ENCODE data around the gene FGF12. TPM values are rescaled to one million over a fixed set of nuclear protein-coding genes. Genes with fewer than 3 reads are reported as not detected.

The FGF12 gene
- total and polyA plus RNA-seq, 7 experiments from 2014 or later: not detected

DNA sequence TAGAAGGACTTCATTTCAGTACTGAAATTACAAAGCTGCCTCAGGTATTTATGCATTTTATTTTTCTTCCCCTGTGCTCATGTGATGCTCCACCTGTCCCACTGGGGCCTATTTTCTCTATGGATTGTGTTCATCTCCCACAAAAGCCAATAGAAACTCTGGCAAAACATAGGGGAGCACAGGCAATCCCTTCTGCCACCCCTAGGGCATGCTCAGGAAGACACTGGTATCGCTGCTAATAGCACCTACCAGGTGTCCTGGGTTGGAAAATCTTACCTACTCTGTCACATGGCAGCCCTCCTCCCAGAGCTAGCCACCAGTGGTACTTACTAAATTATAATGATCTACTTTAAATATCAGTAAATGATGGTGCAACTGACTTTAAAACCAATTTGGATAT is 427.4 kb downstream of the FGF12 start:
- Mint-ChIP-seq H3K9me3 (peaks cover 0 to 6% (median 0%) of the 10 kb centered on the region in 11 donors), H3K4me3 (no peak overlapping the region), H3K36me3 (no peaks in the 10 kb centered on the region), H3K4me1 (no peaks in the 10 kb centered on the region), H3K27ac (no peak overlapping the region), H3K27me3 (no peaks in the 10 kb centered on the region)
- POLR2A ChIA-PET: no interaction called here
- ATAC-seq: no peak
- no peak overlapping the region for H3K27ac ChIP-seq (ENCODE audit: low read depth, low read length)
- CTCF ChIA-PET: no interaction called here
- DNase-seq: no peak
- intact Hi-C loops (cut with micrococcal nuclease): no loop called here
- no peaks in the 10 kb centered on the region for H3K27me3 ChIP-seq (ENCODE audit: control insufficient read depth in 2 of 2, insufficient read depth in 2 of 2, low read length in 2 of 2)
- H3K36me3 ChIP-seq (ENCODE audit: control insufficient read depth in 2 of 3, insufficient read depth in 3 of 3, low read length in 3 of 3): no peaks in the 10 kb centered on the region
- H3K9me3 ChIP-seq (ENCODE audit: control insufficient read depth in 2 of 3, low read length in 3 of 3): no peaks in the 10 kb centered on the region
- H3K4me3 ChIP-seq (ENCODE audit: low read length): no peak overlapping the region
- H3K4me1 ChIP-seq (ENCODE audit: control insufficient read depth in 2 of 2, insufficient read depth in 2 of 2, low read length in 2 of 2): no peaks in the 10 kb centered on the region

DNA sequence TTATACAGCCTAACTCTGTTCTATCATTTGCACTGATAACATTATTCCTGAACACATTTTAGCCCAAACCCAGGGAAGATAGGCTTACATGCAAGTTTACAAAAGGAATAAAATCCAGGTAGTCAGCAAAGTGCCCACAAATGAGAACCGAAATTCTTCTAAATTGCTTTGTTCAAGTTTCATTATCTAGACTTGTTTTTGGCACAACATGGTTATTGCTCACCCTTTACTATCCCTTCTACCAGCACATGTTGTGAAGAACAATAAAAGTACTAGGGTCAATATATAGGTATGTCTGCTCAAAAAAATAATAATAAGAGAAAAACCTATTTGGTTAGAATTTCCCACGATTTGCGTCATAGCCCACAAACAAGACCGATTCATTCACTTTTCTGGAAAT is 430.5 kb downstream of the FGF12 start:
- Mint-ChIP-seq H3K27ac (no peak overlapping the region), H3K36me3 (no peaks in the 10 kb centered on the region), H3K9me3 (peaks cover 0 to 11% (median 0%) of the 10 kb centered on the region in 11 donors), H3K4me3 (no peak overlapping the region), H3K27me3 (no peaks in the 10 kb centered on the region), H3K4me1 (peaks cover 0 to 2% (median 0%) of the 10 kb centered on the region in 7 donors)
- Histone ChIP-seq H3K27ac (ENCODE audit: low read depth, low read length) (no peak overlapping the region), H3K4me3 (ENCODE audit: low read length) (no peak overlapping the region), H3K27me3 (ENCODE audit: control insufficient read depth in 2 of 2, insufficient read depth in 2 of 2, low read length in 2 of 2) (no peaks in the 10 kb centered on the region), H3K4me1 (ENCODE audit: control insufficient read depth in 2 of 2, insufficient read depth in 2 of 2, low read length in 2 of 2) (no peaks in the 10 kb centered on the region), H3K9me3 (ENCODE audit: control insufficient read depth in 2 of 3, low read length in 3 of 3) (no peaks in the 10 kb centered on the region), H3K36me3 (ENCODE audit: control insufficient read depth in 2 of 3, insufficient read depth in 3 of 3, low read length in 3 of 3) (no peaks in the 10 kb centered on the region)
- intact Hi-C loops (cut with micrococcal nuclease): no loop called here
- ChIA-PET POLR2A (no interaction called here), CTCF (no interaction called here)
- ATAC-seq: no peak
- no peak for DNase-seq

DNA sequence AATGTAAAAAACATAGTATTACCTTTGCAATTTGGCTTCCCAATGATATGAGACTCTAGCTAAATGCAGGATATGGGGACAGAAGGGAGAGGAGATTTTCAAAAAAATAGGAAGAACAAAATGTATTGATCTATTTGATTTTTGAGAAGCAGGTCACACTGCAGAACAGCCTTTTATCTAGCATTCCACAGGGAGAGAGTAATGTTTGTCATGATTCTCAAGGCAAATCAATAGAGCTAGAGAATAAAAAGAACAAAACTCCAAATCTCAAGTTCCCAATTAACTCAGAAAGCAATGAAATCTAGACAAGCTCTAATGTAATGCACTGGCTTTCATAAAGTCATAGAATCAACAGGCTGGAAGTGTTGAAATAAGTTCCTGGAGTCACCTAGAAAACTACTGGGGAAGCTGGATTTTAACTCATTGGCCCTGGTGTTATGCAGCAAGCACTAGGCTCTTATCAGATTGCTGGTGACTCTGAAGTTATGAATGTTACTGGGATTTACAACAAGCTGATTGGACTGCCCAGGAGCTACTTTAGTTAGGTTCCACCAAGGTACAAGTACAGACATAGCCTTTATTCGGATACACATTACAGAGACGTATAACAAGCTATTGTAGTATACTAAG is 442.8 kb downstream of the FGF12 start:
- peaks cover 0 to 7% (median 0%) of the 10 kb centered on the region in 11 donors for H3K9me3 Mint-ChIP-seq

DNA sequence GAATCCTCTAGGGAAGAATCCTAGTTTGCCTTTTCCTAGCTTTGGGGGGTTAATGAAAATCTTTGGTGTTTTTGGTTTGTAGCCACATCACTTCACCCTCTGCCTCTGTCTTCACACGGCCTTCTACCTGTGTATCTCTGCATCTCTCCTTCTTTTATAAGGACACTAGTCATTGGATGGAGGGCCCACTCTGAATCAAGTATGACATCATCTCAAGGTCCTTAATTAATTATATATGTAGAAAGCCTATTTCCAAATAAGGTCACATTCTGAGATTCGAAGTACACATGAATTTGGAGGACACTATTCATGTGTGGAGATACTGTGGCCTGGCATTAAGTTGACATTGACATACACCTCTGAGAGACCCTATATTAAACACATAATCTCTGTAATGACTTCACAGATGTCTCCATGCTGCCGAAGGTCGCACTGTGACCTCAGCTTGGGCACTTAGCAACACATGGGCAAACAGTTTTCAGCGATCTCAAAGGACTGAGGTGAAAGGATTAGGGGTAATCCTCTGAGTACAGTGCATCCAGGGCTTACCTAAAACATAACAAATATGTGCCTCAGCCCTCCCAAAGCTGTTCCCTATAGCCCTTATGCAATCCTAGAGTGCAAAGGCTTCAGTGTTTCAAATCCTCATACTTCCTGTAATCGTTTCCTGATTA is 446.0 kb downstream of the FGF12 start:
- H3K4me3 Mint-ChIP-seq: no peak overlapping the region
- no peak for ATAC-seq
- no peak overlapping the region for H3K27ac Mint-ChIP-seq
- H3K36me3 ChIP-seq (ENCODE audit: control insufficient read depth in 2 of 3, insufficient read depth in 3 of 3, low read length in 3 of 3): no peaks in the 10 kb centered on the region
- peaks cover 0 to 3% (median 0%) of the 10 kb centered on the region in 11 donors for H3K9me3 Mint-ChIP-seq
- H3K36me3 Mint-ChIP-seq: no peaks in the 10 kb centered on the region
- peaks cover 0 to 4% (median 0%) of the 10 kb centered on the region in 5 donors for H3K27me3 Mint-ChIP-seq
- intact Hi-C loops (cut with micrococcal nuclease): no loop called here
- ChIA-PET CTCF (no interaction called here), POLR2A (no interaction called here)
- H3K27me3 ChIP-seq (ENCODE audit: control insufficient read depth in 2 of 2, insufficient read depth in 2 of 2, low read length in 2 of 2): no peaks in the 10 kb centered on the region
- DNase-seq: no peak
- no peak overlapping the region for H3K27ac ChIP-seq (ENCODE audit: low read depth, low read length)
- no peaks in the 10 kb centered on the region for H3K9me3 ChIP-seq (ENCODE audit: control insufficient read depth in 2 of 3, low read length in 3 of 3)
- no peaks in the 10 kb centered on the region for H3K4me1 ChIP-seq (ENCODE audit: control insufficient read depth in 2 of 2, insufficient read depth in 2 of 2, low read length in 2 of 2)
- no peaks in the 10 kb centered on the region for H3K4me1 Mint-ChIP-seq
- no peak overlapping the region for H3K4me3 ChIP-seq (ENCODE audit: low read length)

More for the DNA sequence above, 442.8 kb downstream of the FGF12 start:
- H3K9me3 ChIP-seq (ENCODE audit: control insufficient read depth in 2 of 3, low read length in 3 of 3): no peaks in the 10 kb centered on the region
- peaks cover 0 to 4% (median 0%) of the 10 kb centered on the region in 5 donors for H3K27me3 Mint-ChIP-seq
- no peak overlapping the region for H3K27ac Mint-ChIP-seq
- DNase-seq (no peak), ATAC-seq (no peak)
- intact Hi-C loops (cut with micrococcal nuclease): no loop called here
- ChIA-PET CTCF (no interaction called here), POLR2A (interaction anchor here (0.6 kb wide), 1 partner anchor 279 kb away, joined by 3 read pairs; no protein-coding TSS in a partner anchor)
- no peaks in the 10 kb centered on the region for H3K27me3 ChIP-seq (ENCODE audit: control insufficient read depth in 2 of 2, insufficient read depth in 2 of 2, low read length in 2 of 2)
- H3K4me1 Mint-ChIP-seq: no peaks in the 10 kb centered on the region
- H3K36me3 ChIP-seq (ENCODE audit: control insufficient read depth in 2 of 3, insufficient read depth in 3 of 3, low read length in 3 of 3): no peaks in the 10 kb centered on the region
- H3K27ac ChIP-seq (ENCODE audit: low read depth, low read length): no peak overlapping the region
- no peaks in the 10 kb centered on the region for H3K36me3 Mint-ChIP-seq
- no peaks in the 10 kb centered on the region for H3K4me1 ChIP-seq (ENCODE audit: control insufficient read depth in 2 of 2, insufficient read depth in 2 of 2, low read length in 2 of 2)
- no peak overlapping the region for H3K4me3 Mint-ChIP-seq
- H3K4me3 ChIP-seq (ENCODE audit: low read length): no peak overlapping the region

DNA sequence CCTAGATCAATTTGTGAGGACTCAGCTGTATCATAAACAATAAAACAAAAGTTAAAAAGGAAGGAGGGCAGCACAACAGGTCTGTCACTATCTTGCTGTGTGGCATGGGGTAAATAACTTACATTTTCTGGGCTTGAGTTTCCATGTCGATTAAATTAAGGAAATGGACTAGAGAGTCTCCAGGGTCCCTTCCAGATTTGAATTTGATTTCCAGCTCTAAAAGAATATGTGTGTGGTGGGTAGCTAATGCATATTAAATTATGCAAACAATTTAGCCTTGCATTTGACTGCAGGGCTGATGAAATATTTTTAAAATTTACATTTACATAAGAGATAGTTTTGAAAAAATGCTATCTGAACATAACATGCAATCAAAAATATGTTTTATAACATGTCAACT is 447.7 kb downstream of the FGF12 start:
- Mint-ChIP-seq H3K9me3 (peaks cover 0 to 3% (median 0%) of the 10 kb centered on the region in 11 donors), H3K4me1 (no peaks in the 10 kb centered on the region), H3K27me3 (peaks cover 0 to 4% (median 0%) of the 10 kb centered on the region in 5 donors), H3K27ac (no peak overlapping the region), H3K36me3 (no peaks in the 10 kb centered on the region), H3K4me3 (no peak overlapping the region)
- intact Hi-C loops (cut with micrococcal nuclease): no loop called here
- no peak overlapping the region for H3K4me3 ChIP-seq (ENCODE audit: low read length)
- H3K9me3 ChIP-seq (ENCODE audit: control insufficient read depth in 2 of 3, low read length in 3 of 3): no peaks in the 10 kb centered on the region
- ATAC-seq: no peak
- DNase-seq: no peak
- ChIA-PET CTCF (no interaction called here), POLR2A (no interaction called here)
- no peaks in the 10 kb centered on the region for H3K27me3 ChIP-seq (ENCODE audit: control insufficient read depth in 2 of 2, insufficient read depth in 2 of 2, low read length in 2 of 2)
- no peaks in the 10 kb centered on the region for H3K36me3 ChIP-seq (ENCODE audit: control insufficient read depth in 2 of 3, insufficient read depth in 3 of 3, low read length in 3 of 3)
- no peak overlapping the region for H3K27ac ChIP-seq (ENCODE audit: low read depth, low read length)
- H3K4me1 ChIP-seq (ENCODE audit: control insufficient read depth in 2 of 2, insufficient read depth in 2 of 2, low read length in 2 of 2): no peaks in the 10 kb centered on the region

DNA sequence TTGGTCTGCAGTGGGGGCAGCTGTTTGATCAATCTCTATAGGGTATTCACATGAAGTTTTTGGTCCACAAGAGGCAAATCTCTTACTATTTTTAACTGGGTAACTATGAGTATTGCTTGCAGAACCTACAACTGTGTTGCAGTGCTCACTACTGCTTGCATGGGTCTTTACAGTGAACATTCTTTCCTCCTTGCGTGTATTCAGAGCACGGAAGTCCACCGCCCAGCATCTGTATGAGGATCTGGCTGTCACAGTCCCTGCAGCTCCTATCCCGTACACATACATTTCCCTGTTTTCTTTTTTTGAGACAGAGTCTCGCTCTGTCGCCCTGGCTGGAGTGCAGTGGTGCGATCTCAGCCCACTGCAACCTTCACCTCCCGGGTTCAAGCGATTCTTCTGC is 449.9 kb downstream of the FGF12 start:
- CTCF ChIA-PET: no interaction called here
- intact Hi-C loops (cut with micrococcal nuclease): no loop called here
- H3K27me3 Mint-ChIP-seq: no peaks in the 10 kb centered on the region
- Histone ChIP-seq H3K4me1 (ENCODE audit: control insufficient read depth in 2 of 2, insufficient read depth in 2 of 2, low read length in 2 of 2) (no peaks in the 10 kb centered on the region), H3K4me3 (ENCODE audit: low read length) (no peak overlapping the region), H3K27ac (ENCODE audit: low read depth, low read length) (no peak overlapping the region), H3K36me3 (ENCODE audit: control insufficient read depth in 2 of 3, insufficient read depth in 3 of 3, low read length in 3 of 3) (no peaks in the 10 kb centered on the region), H3K27me3 (ENCODE audit: control insufficient read depth in 2 of 2, insufficient read depth in 2 of 2, low read length in 2 of 2) (no peaks in the 10 kb centered on the region), H3K9me3 (ENCODE audit: control insufficient read depth in 2 of 3, low read length in 3 of 3) (no peaks in the 10 kb centered on the region)
- DNase-seq (no peak), ATAC-seq (no peak)
- H3K4me1 Mint-ChIP-seq: no peaks in the 10 kb centered on the region
- no peak overlapping the region for H3K27ac Mint-ChIP-seq
- no peaks in the 10 kb centered on the region for H3K36me3 Mint-ChIP-seq
- POLR2A ChIA-PET: no interaction called here
- H3K9me3 Mint-ChIP-seq: no peaks in the 10 kb centered on the region
- H3K4me3 Mint-ChIP-seq: no peak overlapping the region

DNA sequence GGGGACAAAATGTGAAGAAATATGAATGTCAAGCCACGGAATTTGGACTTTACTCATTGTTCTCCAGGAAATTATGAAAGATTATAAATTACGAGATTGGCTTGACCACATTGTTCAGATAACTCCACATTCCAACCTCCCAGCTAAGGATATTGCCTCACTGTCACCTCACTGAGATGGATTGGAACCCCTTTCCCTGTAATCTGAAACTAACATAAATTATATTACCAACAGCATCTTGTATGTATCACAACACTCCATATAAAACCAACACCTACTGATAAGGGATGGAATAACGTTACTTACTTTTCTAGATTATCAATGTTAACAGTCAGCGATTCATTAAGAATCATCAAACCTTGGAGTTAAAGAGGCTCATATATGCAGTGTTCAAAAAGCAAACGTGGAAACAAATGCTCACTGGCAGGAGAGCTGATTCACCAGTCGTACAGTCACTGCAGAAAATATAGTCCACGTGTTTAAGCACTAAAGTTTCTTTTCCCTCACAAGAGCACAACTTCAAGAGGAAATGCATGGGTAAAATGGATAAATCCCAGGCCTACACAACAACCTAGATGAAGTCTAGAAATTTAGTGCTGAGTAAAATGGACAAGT is 451.5 kb downstream of the FGF12 start:
- H3K4me1 ChIP-seq (ENCODE audit: control insufficient read depth in 2 of 2, insufficient read depth in 2 of 2, low read length in 2 of 2): no peaks in the 10 kb centered on the region
- Mint-ChIP-seq H3K36me3 (no peaks in the 10 kb centered on the region), H3K4me1 (no peaks in the 10 kb centered on the region), H3K4me3 (no peak overlapping the region), H3K9me3 (peaks cover 0 to 2% (median 0%) of the 10 kb centered on the region in 11 donors), H3K27me3 (no peaks in the 10 kb centered on the region), H3K27ac (no peak overlapping the region)
- no peaks in the 10 kb centered on the region for H3K9me3 ChIP-seq (ENCODE audit: control insufficient read depth in 2 of 3, low read length in 3 of 3)
- no peaks in the 10 kb centered on the region for H3K36me3 ChIP-seq (ENCODE audit: control insufficient read depth in 2 of 3, insufficient read depth in 3 of 3, low read length in 3 of 3)
- no peak overlapping the region for H3K4me3 ChIP-seq (ENCODE audit: low read length)
- ATAC-seq (no peak), DNase-seq (no peak)
- H3K27ac ChIP-seq (ENCODE audit: low read depth, low read length): no peak overlapping the region
- ChIA-PET CTCF (no interaction called here), POLR2A (no interaction called here)
- no peaks in the 10 kb centered on the region for H3K27me3 ChIP-seq (ENCODE audit: control insufficient read depth in 2 of 2, insufficient read depth in 2 of 2, low read length in 2 of 2)
- intact Hi-C loops (cut with micrococcal nuclease): no loop called here
